Prostate gland (tissue), 2 donors: ENCODE measurements around the gene NUP210L.
"Not testable (repeated sequence)": the region's sequence is repeated elsewhere in the genome, so short reads cannot be mapped to it uniquely, and the experiment has no call there.

ENCODE experiments used
- CTCF ChIP-seq, 4 experiments: fragments of 200-600 bp in 2 of 4; fragments of 450-650 bp in 2 of 4; sonication (generic) in 2 of 4; IDR thresholded peaks; 1 replicate in 3 of 4; 2 replicates in 1 of 4; pipeline ENCODE4 v1.5.1; 2016 to 2019; ENCODE audit warnings: antibody characterized with exemption in 4 of 4, mild to moderate bottlenecking in 2 of 4, moderate library complexity in 2 of 4
- POLR2A ChIP-seq: fragments of 450-650 bp; IDR thresholded peaks from one replicate; pipeline ENCODE4 v1.6.1; 2016; ENCODE audit warnings: antibody characterized with exemption, mild to moderate bottlenecking
- POLR2AphosphoS5 ChIP-seq: sonication (generic); formaldehyde crosslinking; IDR thresholded peaks from one replicate; pipeline ENCODE4 v1.6.1; 2017; ENCODE audit warnings: antibody characterized with exemption

- TF ChIP-seq CTCF (IDR thresholded peaks at IDR 0.05); POLR2A; POLR2AphosphoS5: not testable (repeated sequence)
Measured at GRCh38 chr1:153996882-153997281, 158.0 kb downstream of the NUP210L start.
